NCI-H1436 (cell line): ENCODE measurements around the gene RPS6KB2.

ENCODE experiments used
- DNase-seq: peaks from one replicate; lab custom pipeline; 2025; lab: John Stamatoyannopoulos, UW

RPS6KB2 gene

GRCh38 chr11:67428052-67429001 lies at the start of gene RPS6KB2:
TSS of gene RPS6KB2 (plus strand) at chr11:67428494. CDS start at chr11:67428546, 52 bp downstream.
- DNase-seq = peak; percentile 98

GRCh38 chr11:67378544-67378943 lies 49.8 kb upstream of the RPS6KB2 start:
- DNase-seq = no peak

- DNase-seq = no peak
Observed at GRCh38 chr11:67379061-67380058, 48.9 kb upstream of the RPS6KB2 start.

GRCh38 chr11:67381244-67381972 lies 46.9 kb upstream of the RPS6KB2 start:
- DNase-seq = no peak

- peak; percentile 44 for DNase-seq
Observed at GRCh38 chr11:67382276-67383136, 45.8 kb upstream of the RPS6KB2 start.

- DNase-seq = no peak
Observed at GRCh38 chr11:67384851-67385366, 43.4 kb upstream of the RPS6KB2 start.

GRCh38 chr11:67387069-67387468 lies 41.2 kb upstream of the RPS6KB2 start:
- no peak for DNase-seq

DNA sequence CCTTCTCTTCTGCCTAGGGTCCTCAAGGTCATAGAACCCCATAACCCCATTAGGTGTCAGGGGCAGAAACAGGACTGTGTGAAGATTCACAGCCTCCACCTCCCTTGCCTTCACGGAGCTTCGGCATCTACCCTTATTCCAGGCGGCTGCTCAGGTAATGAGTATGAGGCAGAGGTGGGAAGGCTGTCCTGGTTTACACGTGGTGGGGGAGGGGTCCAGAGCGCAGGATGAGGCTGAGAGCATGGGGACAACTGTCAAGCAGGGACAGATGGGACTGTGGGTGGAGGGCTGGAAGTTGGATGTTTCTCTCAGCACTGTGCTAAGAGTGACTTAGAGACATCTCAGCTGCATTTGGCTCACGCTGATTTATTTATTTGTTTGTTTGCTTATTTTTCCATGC lies 40.8 kb upstream of the RPS6KB2 start:
- DNase-seq = no peak

DNA sequence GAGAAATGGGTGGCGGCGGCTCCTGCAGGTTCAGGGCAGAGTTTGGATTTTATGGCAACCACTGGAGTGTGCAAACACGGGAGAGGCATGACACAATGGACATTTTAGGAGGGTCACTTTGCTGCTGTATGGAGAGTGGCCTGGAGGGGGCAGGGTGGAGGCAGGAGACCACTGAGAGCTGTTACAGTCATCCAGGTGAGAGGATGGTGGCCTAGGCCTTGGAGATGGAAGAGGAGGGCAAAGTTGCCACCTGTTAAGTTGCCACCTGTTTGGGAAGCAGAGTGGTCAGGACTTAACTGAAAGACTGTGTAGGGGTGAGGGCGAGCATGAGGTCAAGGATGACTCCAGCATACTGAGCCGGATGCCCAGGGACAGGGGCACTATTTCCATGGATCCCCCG lies 38.8 kb upstream of the RPS6KB2 start:
- no peak for DNase-seq

- DNase-seq = no peak
Observed at GRCh38 chr11:67390947-67391303, 37.4 kb upstream of the RPS6KB2 start.

- DNase-seq = peak; percentile 96
Observed at GRCh38 chr11:67391304-67392182, 36.8 kb upstream of the RPS6KB2 start, which contains the start of gene RAD9A. TSS of gene RAD9A (plus strand) at chr11:67391986. CDS start at chr11:67392045, 59 bp downstream.

- no peak for DNase-seq
Observed at GRCh38 chr11:67392183-67392715, 36.0 kb upstream of the RPS6KB2 start.

GRCh38 chr11:67393437-67393836 lies 34.9 kb upstream of the RPS6KB2 start:
- no peak for DNase-seq

GRCh38 chr11:67393990-67394389 lies 34.3 kb upstream of the RPS6KB2 start:
- no peak for DNase-seq

- no peak for DNase-seq
Observed at GRCh38 chr11:67395555-67396258, 32.6 kb upstream of the RPS6KB2 start.

DNA sequence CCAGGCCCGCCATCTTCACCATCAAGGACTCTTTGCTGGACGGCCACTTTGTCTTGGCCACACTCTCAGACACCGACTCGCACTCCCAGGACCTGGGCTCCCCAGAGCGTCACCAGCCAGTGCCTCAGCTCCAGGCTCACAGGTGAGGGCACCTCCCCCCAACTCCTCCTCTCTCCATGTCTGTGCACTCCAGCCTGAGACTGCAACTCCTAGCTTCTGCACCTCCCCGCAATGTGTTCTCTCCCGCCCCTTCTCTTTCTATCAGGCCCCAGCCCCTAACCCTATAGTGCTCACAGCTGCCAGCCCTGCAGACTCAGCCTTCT lies 32.1 kb upstream of the RPS6KB2 start:
- no peak for DNase-seq

- DNase-seq = no peak
Observed at GRCh38 chr11:67396587-67397389, 31.5 kb upstream of the RPS6KB2 start.

DNA sequence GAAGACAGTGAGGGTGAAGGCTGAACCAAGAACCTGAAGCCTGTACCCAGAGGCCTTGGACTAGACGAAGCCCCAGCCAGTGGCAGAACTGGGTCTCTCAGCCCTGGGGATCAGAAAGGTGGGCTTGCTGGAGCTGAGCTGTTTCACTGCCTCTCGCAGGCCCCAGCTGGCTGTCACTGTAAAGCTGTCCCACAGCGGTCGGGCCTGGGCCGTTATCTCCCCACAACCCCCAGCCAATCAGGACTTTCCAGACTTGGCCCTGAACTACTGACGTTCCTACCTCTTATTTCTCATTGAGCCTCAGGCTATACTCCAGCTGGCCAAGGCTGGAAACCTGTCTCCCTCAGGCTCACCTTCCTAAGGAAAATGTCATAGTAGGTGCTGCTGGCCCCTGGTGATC lies 30.8 kb upstream of the RPS6KB2 start:
- DNase-seq = no peak
